Gastrocnemius medialis (tissue), 4 donors: Measurements from ENCODE around the gene FAM111B.

Experiments
- POLR2A ChIP-seq, 2 donors: fragments of 450-650 bp; IDR thresholded peaks; one replicate each; pipeline ENCODE4 v1.6.1; 2017; ENCODE audit warnings: antibody characterized with exemption in 2 of 2, mild to moderate bottlenecking in 2 of 2, moderate library complexity in 2 of 2
- TF ChIP-seq, protein P1 (sequence below), 5 experiments: fragments of 450-650 bp in 3 of 5; fragments of 200-600 bp in 2 of 5; sonication (generic) in 2 of 5; IDR thresholded peaks in 4 of 5; conservative IDR thresholded peaks in 1 of 5; 1 replicate in 4 of 5; 2 replicates in 1 of 5; pipeline ENCODE4 v1.5.1; 2016 to 2019; ENCODE audit warnings: antibody characterized with exemption in 5 of 5, mild to moderate bottlenecking in 3 of 5, moderate library complexity in 3 of 5

DNA sequence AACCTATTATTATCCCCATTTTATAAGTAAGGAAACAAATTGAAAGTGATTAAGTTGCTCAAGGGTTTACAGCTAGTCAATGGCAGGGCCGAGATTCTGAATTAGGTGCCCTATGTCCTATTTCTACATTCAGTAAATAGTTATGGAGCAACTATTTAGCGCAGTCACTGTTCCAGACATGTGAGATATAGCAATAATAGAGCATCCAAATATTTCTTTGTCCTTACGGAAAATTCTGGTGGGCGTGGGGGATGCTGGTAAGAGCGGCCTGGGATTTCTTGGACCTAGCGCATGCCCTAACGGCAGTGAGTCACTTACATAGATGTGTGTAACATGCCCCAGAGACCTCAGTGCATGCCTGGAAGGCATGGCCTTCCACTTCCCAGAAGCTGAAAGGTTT, 69.3 kb downstream of the FAM111B start:
- TF ChIP-seq, protein P1, sequence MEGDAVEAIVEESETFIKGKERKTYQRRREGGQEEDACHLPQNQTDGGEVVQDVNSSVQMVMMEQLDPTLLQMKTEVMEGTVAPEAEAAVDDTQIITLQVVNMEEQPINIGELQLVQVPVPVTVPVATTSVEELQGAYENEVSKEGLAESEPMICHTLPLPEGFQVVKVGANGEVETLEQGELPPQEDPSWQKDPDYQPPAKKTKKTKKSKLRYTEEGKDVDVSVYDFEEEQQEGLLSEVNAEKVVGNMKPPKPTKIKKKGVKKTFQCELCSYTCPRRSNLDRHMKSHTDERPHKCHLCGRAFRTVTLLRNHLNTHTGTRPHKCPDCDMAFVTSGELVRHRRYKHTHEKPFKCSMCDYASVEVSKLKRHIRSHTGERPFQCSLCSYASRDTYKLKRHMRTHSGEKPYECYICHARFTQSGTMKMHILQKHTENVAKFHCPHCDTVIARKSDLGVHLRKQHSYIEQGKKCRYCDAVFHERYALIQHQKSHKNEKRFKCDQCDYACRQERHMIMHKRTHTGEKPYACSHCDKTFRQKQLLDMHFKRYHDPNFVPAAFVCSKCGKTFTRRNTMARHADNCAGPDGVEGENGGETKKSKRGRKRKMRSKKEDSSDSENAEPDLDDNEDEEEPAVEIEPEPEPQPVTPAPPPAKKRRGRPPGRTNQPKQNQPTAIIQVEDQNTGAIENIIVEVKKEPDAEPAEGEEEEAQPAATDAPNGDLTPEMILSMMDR (IDR thresholded peaks at IDR 0.05 in 4 of 5, conservative IDR thresholded peaks at IDR 0.05 in 1 of 5): no peak
- TF ChIP-seq POLR2A (IDR thresholded peaks at IDR 0.05): no peak
